HPDE6-E6E7 (cell line): ENCODE data around the gene DSTN.

Experiments
- DNase-seq: peaks from one replicate; pipeline ENCODE4 v3.0.0; 2011; ENCODE audit warnings: missing footprints; ENCODE audit errors: extremely low spot score

DSTN gene

GRCh38 chr20:17637985-17638640, 68.2 kb downstream of the DSTN start:
- no peak for DNase-seq

DNA sequence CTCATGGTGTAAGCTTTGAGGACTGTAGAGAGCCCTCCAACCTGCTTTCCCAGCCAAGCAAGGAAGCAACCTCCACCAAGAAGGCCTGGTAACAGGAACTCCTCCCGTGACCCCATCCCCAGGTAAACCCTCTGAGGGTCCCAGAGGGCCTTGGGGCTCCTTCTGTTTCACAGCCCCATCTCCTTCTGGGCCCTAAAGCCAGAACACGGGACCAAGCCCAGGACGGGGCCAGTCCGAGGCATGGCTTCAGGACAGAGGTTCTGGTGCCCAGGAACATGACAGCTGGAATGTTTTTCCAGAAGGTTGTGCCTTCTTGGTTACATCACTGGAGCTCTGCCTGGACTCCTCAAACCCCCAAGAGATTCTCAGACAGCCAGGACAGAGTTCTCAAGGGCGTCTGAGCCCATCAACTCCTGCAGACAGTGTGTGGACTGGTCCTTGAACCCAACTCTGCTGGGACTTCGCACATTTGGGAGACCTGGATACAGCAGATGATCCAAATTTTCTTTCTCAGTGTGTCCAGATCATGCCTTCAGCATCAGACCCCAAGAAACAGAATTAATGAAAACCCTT, 69.0 kb downstream of the DSTN start:
- DNase-seq = no peak

DNA sequence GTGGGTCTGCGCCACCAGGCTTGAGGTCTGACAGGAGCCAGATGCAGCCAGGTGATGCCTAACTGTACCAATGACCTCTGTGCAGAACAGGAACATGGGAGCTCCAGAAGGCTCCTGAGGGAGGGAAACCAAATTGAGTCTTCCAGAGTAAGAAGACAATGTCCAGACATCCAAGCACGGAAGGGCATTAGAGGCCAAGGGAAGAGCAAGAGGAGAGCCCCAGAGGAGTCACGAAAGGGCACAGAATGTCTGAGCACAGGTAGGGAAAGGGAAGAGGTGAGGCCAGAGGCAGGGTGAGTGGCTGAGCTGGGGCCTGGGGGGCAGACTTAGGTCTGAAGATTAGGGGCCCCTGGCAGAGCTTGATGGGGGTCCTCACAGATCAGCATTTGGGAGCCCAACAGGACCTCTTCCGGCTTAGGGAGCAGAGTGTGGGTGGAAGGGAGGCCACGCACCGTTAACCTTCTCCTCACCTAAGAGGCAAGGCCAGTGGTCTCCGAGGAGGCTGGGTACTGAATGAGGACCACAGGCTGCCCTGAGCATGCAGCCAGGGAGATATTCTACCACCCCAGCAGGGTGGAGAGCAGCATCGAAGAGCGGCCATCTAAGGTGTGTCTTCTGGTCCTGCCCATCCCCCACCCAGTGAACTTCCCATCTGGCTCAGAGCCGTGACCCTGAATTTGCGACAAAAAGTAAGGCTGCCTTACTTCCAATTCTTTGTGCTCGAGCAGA, 70.4 kb downstream of the DSTN start:
- no peak for DNase-seq

- no peak for DNase-seq
Observed at GRCh38 chr20:17640875-17641378, 71.1 kb downstream of the DSTN start.

DNA sequence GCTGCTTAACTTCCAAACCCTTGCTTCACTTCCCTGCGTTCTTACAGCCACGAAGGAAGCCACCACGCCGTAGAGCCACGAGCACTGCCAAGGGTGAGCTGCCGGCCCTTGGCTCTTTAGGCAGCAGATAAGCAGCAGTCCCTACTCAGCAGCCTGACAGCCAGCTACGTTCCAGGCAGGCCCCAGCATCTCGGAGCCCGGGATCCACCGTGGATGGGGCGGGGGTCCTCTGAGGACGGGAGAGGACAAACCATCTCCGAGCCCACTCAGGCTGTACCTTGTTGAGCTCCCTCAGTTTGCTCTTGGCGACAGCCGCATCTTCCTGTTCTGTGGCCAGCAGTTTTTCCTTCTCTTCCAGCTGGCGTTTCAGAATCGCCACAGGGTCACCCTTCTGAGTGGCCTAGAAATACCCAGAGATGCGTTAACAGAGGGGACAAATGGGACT, 71.7 kb downstream of the DSTN start:
- no peak for DNase-seq

GRCh38 chr20:17641993-17642392, 72.1 kb downstream of the DSTN start:
- DNase-seq = no peak

GRCh38 chr20:17642404-17643269, 72.8 kb downstream of the DSTN start:
- no peak for DNase-seq

GRCh38 chr20:17643531-17644188, 73.8 kb downstream of the DSTN start:
- no peak for DNase-seq

DNA sequence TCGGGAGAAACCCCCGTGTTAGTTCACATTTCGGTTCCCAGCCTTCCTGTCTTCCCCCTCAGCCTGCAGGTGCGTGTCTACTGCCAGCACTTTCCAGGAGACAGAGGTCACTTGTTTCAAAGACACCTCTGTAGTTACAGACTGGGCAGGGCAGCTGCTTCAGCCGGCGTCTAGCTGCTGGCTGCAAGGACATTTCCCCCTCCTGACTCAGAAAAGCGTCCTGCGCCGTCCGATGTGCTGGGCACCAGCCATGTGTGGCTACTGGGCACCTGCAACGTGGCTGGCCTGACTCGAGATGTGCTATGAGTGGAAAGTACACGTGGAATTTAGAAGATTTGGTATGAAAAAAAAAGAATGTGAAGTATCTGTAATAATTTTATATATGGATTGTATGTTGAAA, 74.6 kb downstream of the DSTN start:
- no peak for DNase-seq

DNA sequence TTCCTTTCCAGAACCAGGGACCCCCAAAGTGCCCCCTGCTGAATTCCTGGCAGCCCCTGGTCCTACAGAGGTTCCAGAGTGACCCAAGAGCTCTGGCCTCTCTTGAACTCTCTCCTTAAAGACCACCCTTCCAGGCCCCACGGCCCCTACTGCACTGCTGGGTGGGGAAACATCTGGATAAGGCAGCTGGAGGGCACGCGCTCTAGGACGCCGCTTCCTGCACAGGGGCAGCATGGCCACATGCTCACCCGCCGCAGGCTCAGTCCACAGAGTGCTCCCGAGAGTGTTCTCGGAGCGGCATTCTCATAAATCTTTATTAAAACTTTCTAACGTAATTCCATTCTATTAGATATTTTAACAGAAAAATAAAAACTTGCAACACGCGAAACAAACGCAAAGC, 75.1 kb downstream of the DSTN start:
- no peak for DNase-seq

DNA sequence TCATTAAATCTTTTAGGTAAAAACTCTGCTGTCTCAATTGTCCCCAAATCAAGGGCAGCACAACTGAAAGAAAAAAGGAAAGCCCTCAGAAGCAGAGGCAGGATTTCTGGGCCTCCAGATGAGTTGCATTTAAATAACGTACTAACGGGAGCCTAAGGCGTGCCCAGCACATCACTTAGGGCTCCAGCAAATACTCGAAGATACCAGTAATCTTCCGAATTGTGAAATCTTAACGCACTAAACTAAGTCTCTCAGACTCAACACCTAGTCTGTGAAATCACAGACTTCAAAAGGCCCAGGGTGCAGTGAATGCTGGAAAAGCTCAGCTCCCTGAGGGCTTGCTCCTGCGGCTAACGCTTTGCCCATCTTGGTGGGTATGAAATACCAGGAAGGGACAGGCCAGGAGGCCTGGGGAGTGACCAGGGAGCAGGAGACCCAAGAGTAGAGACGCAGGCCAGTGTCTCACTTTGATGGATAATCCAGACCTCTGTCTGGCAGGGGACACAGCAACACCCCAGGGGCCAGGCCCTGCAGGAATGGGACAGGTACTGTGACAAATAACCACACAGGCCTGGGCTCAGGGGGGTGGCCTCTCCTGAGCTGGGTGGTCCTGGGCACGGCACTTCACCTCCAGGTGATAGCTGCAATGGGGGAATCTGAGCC, 75.8 kb downstream of the DSTN start:
- no peak for DNase-seq

DNA sequence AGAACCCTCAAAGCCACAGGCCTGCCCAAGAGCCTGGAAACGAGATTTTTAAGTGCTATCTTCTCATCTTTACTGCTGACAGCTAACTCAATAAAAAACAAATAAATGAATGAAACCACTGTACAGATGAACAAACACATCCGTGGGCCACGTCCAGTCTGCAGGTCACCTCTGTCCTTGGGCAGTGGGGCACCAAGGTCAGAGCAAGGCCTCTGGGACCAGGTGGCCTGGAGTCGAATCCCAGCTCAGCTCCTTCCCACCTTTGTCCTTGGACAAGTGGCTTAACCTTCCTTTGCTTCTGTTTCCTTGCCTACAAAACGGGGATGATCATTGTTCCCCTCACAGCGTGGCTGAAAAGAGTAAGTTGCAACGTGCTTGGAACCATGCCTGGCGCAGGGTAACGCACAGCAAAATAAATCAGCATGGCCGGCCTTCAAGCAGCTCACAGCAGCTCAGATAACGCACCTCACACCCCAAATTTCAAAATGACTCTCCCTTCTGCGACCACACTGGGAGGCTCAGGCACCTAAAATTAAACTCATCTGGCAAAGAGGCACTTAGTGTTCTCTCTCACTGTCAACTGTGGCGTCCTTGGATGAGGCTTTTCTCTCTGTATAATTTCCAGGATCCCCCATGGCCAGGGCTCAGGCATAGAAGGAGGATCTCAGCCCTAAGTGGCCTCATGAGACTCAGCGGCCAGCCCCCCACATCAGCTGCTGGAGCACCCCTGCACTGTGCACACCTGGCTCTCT, 76.5 kb downstream of the DSTN start:
- DNase-seq = no peak

GRCh38 chr20:17646961-17647301, 77.1 kb downstream of the DSTN start:
- no peak for DNase-seq

DNA sequence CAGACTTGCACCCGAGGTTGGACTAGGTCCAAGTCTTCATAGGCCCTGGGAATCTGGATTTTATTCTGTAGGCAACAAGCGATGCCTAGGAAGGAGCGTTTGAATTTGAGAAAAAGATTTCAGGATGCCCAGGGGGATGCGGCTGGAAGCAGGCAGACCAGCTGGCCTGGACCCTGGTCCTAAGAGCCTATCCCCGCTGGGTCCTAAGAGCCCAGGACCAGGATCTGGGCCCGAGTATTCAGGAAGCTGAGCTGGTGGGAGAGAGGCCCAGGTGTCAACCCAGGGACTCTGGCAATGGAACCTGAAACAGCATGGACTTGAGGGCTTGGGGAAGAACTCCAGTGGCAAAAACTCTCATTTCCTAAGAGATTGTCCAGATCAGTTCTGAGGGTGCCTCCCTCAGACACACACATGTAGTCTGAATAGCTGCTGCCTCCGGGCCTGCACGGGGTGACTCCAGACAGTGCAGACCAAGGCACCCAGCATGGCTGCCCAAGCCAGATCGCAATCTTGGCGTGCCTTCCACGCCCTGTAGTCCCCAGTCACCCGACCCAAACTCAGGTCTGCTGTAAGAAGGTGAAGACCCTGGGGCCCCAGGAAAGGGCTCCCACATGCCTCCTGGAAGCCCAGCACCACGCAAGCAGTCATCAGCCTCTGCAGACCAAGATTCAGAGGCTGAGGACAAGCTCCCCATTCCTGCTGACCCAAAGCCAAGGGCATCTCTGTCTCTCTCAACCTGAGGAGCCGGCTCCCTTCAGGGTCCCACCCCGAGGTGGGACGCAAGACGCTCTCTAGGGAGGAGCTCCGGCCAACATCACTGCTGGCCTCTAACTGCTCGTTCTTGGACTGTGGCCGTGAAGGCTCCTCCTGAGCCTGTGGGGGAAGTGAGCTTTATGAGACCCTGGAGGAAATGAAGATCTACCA, 77.8 kb downstream of the DSTN start:
- no peak for DNase-seq

DNA sequence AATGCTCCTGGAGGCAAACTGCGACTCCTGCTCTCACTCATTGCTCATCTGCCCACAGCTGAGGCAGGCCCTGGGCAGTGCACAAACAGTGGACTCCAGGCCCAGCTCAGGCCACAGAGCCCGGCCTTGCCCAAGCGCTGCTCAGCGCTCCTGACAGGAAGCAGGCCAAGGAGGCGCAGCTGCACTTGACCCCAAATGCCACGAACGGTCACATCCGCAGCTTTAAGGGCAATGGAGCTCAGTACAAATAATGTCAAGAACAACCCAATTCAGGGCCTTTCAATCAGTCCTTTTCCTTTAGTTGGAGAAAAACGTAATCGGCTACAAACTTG, 78.4 kb downstream of the DSTN start:
- DNase-seq = no peak

DNA sequence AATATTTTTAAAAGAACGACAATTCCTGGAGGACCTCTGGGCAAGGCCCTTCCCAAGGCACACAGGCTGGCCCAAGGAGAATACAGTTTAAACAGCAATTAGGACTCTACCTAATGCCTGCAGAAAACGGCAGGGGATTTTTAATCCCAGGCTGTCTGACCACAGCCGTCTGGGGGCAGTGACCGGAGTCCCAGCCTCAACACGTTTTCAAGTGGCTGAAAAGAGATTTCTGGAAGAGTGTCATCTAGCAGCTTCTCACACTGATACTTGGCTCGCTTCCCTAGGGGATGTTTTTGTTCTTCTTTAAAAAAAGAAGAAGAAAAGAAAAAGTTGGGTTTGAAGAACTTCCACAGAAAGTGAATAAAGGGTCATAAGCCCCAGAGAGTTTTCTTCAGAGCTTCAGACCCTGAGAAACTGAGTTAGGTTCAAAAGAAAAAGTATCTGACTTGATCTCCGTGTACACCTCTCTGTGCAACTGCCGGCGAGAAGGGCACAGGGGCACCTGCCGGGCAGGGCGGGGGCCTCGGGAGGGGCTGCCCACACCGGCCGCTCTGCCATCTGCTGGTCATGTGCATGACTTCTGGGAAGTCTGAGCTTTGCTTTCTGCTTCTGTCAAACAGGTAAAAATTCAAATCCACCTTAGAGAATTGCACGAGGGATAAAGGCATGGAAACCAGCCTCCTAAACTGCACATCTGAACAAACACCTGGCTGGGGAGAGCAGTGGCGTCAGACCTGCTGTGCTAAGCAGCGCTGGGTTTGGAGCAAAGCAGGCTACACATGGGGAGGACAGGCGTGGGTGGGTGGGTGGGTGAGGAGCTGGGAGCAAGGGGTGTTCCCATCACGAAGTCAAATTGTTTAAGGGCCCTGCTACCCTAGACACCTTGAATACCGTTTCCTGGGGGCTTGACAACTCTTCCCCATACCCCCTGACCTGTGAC, 79.2 kb downstream of the DSTN start:
- DNase-seq = no peak

DNA sequence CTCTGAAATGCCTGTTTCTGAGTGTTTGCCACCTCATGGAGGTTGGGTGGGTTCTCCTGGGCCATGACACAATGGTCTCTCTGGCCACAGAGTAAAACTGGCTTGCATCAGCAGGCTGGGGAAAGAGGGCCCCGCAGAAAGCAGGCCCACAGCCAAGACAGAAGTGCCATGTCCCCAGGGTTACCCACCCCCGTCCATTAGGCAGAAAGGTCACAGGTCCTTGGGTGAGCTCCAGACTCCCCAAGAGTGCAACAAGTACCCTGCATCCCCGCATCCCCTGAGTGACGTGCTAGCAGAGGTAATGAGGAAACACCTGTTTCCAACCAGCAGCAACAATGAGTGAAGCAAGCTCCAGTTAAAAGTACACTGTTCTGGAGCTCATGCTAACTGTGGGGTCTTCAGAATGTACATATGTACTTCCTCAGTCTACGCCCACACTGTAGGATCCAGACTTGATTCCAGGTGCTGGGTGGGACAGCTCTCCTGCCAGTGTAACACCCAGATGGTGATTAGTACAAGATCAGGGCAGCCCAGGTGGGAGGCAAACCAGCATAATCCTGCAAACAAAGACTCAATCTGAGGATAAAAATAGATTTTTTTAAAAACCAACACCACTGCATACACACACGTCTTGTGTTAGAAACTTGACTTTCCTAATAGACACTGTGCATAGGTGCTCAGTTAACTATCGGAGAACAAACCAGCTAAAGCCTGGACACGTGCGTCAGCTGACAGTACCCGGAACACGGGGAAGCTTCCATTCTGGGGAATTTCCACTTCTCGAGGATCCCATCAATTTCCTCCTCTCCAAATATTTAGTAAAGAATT, 80.6 kb downstream of the DSTN start:
- DNase-seq = no peak
